A673 (cell line): ENCODE results near the gene GALP.

Experiments
- EZH2 ChIP-seq: fragments of 200-600 bp; sonication (generic); IDR thresholded peaks from 2 replicates; pipeline ENCODE4 v1.6.1; 2017; ENCODE audit warnings: borderline replicate concordance, low read depth, mild to moderate bottlenecking, mixed read lengths, antibody characterized with exemption, low read length; ENCODE audit not compliant: poor library complexity, severe bottlenecking
- TF ChIP-seq, protein P1 (sequence below): fragments of 300-800, 200-600 bp; sonication (generic); conservative IDR thresholded peaks from 2 replicates; pipeline ENCODE4 v1.5.1; 2017; ENCODE audit warnings: low read depth, mild to moderate bottlenecking, antibody characterized with exemption, low read length, moderate library complexity, mixed read lengths

DNA sequence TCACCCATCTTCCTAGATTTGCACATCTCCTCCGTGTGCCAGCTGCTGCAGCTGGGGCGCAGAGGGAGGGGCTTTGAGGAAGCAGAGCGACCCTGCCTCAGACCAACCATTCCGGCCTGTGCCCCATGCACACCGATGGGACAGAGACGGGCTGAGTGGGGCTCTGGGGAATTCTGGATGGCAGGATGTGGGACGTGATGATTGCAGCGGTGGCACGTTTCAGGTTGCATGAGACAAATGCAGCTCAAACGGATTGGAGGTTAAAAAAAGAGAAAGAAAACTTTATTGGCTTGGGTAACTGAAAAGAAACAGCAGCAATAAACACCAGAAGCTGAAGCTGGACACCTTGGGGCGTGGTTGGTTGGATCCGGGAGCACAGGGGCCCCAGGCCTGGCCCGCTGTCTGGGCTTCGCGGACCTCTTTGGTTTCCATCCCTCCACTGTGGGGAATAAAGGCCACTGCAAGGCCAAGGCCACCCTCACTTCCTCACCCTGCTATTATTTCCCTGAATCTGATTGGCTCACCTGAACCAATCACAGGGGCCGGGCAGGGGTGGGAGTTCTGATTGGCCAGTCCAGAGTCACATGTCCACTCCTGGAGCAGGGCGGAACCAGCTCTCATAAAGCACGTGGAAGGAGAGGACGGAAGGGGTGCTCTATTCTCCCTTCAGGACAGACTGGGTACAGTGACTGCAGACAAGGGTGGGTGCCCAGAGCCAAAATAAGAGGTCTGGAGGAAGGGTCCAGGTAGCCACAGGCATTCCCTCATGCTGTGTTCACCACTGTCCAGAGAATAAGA, 48.6 kb upstream of the GALP start:
- TF ChIP-seq, protein P1, sequence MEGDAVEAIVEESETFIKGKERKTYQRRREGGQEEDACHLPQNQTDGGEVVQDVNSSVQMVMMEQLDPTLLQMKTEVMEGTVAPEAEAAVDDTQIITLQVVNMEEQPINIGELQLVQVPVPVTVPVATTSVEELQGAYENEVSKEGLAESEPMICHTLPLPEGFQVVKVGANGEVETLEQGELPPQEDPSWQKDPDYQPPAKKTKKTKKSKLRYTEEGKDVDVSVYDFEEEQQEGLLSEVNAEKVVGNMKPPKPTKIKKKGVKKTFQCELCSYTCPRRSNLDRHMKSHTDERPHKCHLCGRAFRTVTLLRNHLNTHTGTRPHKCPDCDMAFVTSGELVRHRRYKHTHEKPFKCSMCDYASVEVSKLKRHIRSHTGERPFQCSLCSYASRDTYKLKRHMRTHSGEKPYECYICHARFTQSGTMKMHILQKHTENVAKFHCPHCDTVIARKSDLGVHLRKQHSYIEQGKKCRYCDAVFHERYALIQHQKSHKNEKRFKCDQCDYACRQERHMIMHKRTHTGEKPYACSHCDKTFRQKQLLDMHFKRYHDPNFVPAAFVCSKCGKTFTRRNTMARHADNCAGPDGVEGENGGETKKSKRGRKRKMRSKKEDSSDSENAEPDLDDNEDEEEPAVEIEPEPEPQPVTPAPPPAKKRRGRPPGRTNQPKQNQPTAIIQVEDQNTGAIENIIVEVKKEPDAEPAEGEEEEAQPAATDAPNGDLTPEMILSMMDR, result no peak
- TF ChIP-seq EZH2, result no peak
